Fibroblast of lung (primary cell): ENCODE results near the gene LCORL.

ENCODE experiments used
- EZH2 ChIP-seq: IDR thresholded peaks from 2 replicates; pipeline ENCODE4 v1.5.1; 2012; ENCODE audit warnings: low read length, control low read depth, mild to moderate bottlenecking; ENCODE audit errors: missing control alignments
- TF ChIP-seq, protein P1 (sequence below), 2 donors: IDR thresholded peaks in 1 of 2; conservative IDR thresholded peaks in 1 of 2; 1 replicate in 1 of 2; 2 replicates in 1 of 2; pipeline ENCODE4 v1.5.1; 2011 to 2012; ENCODE audit warnings: low read length in 2 of 2, control low read depth in 1 of 2, inconsistent platforms in 1 of 2, low read depth in 1 of 2, mild to moderate bottlenecking in 1 of 2

DNA sequence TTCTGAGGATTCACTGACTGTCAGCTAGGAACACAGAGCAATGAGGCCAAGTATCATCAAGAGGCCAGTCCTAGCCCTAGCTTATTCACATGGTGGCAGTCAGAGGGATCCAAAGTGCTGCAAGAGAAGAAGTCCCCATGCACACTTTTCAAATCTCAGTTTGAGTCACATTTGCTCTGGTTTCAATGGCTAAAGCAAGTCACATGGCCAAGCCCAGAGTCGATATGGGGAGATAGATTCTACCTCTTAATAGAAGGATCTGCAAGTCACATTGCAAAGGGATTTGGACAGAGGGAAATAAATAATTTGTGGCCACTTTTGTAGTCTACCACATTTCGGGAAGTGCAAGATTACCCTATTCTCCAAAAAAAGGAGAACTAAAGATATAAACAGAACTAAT lies 3.7 kb upstream of the LCORL start:
- TF ChIP-seq, protein P1, sequence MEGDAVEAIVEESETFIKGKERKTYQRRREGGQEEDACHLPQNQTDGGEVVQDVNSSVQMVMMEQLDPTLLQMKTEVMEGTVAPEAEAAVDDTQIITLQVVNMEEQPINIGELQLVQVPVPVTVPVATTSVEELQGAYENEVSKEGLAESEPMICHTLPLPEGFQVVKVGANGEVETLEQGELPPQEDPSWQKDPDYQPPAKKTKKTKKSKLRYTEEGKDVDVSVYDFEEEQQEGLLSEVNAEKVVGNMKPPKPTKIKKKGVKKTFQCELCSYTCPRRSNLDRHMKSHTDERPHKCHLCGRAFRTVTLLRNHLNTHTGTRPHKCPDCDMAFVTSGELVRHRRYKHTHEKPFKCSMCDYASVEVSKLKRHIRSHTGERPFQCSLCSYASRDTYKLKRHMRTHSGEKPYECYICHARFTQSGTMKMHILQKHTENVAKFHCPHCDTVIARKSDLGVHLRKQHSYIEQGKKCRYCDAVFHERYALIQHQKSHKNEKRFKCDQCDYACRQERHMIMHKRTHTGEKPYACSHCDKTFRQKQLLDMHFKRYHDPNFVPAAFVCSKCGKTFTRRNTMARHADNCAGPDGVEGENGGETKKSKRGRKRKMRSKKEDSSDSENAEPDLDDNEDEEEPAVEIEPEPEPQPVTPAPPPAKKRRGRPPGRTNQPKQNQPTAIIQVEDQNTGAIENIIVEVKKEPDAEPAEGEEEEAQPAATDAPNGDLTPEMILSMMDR (conservative IDR thresholded peaks at IDR 0.05 in 1 of 2, IDR thresholded peaks at IDR 0.05 in 1 of 2; ENCODE audit: low read depth in 1 of 2, low read length in 2 of 2) = no peak
- no peak for TF ChIP-seq EZH2
